Ovary (tissue), 9 donors: ENCODE results near the gene NTRK1. TPM values are rescaled to one million over a fixed set of nuclear protein-coding genes. Genes with fewer than 3 reads are reported as not detected.

Source experiments
- DNase-seq, 5 donors: peaks; one replicate each; pipeline ENCODE4 v3.0.0-alpha.2; 2019 to 2020
- H3K27ac ChIP-seq, 2 donors: fragments of 200-600 bp; one replicate each; pipeline versions ENCODE4 v1.5.1 to v1.8.0; 2019 to 2022
- H3K27me3 ChIP-seq: fragments of 200-600 bp; one replicate; pipeline ENCODE4 v1.8.0; 2022
- H3K36me3 ChIP-seq: fragments of 200-600 bp; sonication (generic); one replicate; pipeline ENCODE4 v1.5.1; 2019
- H3K4me1 ChIP-seq: one replicate; pipeline ENCODE4 v1.8.1; 2013; ENCODE audit warnings: mild to moderate bottlenecking, moderate library complexity; ENCODE audit not compliant: insufficient read depth
- H3K4me3 ChIP-seq: fragments of 200-600 bp; sonication (generic); one replicate; pipeline ENCODE4 v1.5.1; 2017
- H3K9me3 ChIP-seq, 2 donors: fragments of 200-600 bp in 1 of 2; sonication (generic) in 1 of 2; one replicate each; pipeline versions ENCODE4 v1.5.1 to v1.8.1; 2013 to 2019; ENCODE audit warnings: mild to moderate bottlenecking in 1 of 2, moderate library complexity in 1 of 2
- EP300 ChIP-seq: sonication (generic); formaldehyde crosslinking; IDR thresholded peaks from one replicate; pipeline ENCODE4 v1.6.1; 2017; ENCODE audit warnings: antibody characterized with exemption
- POLR2A ChIP-seq: fragments of 450-650 bp; IDR thresholded peaks from one replicate; pipeline ENCODE4 v1.6.1; 2017; ENCODE audit warnings: antibody characterized with exemption, mild to moderate bottlenecking, moderate library complexity
- WGBS, 3 donors: extraction: QIAGEN DNeasy Blood & Tissue Kit in 1 of 3; methylation state at CpG; one replicate each; pipeline versions ENCODE4 v1.1.5 to v1.1.7; 2013 to 2017; 5-methylcytosine and 5-hydroxymethylcytosine counted together
- intact Hi-C, 4 donors: fragments of 100-400 bp; cut with DNase I; formaldehyde crosslinking; loops; one replicate each; pipeline versions ENCODE4 v1.11.0 to v1.15.1; 2022 to 2023
- polyA plus RNA-seq, 2 donors: library from polyadenylated mRNA; stranded (reverse); fragments of 200-250 nt in 1 of 2; fragments of 350-450 nt in 1 of 2; fragmentation: Illumina TruSeq in 1 of 2; extraction: RNeasy Lipid Tissue Mini Kit (QIAGEN cat#74804) in 1 of 2; gene quantifications; one replicate each; pipeline ENCODE4 v1.2.3, GENCODE V29; 2013 to 2014
- total RNA-seq, 7 donors: library from RNA; depleted of rRNA in 2 of 7; stranded (reverse); fragments of >200 nt in 2 of 7; fragmentation: NEBNext Ultra II Directional in 3 of 7; extraction: Animal tissue kit (Norgen Biotek cat#: 25700) in 3 of 7; gene quantifications; one replicate each; pipeline versions ENCODE4 v1.1.0 to v1.2.4, GENCODE V29; 2016 to 2023
- TF ChIP-seq, protein P1 (sequence below), 3 donors: fragments of 450-650 bp in 2 of 3; fragments of 200-600 bp in 1 of 3; IDR thresholded peaks; one replicate each; pipeline versions ENCODE4 v1.5.1 to v1.8.0; 2016 to 2022; ENCODE audit warnings: antibody characterized with exemption in 3 of 3, mild to moderate bottlenecking in 1 of 3
- donor health status: DM: no; HTN: no; CAD: no; lungs with moderate emphysema.
- donor health status: DM: no; HTN: no; CAD: no.
- donor health status: Bipolar disorder and iron deficiency.
- donor health status: DM: yes; HTN: yes; CAD: no.
- donor health status: DM: no; HTN: no; CAD: no.
- donor health status: DM: yes; HTN: yes; CAD: no.

Gene NTRK1
- total and polyA plus RNA-seq, 9 donors, result 0.11 to 0.92 (median 0.38) TPM; not detected in 4

DNA sequence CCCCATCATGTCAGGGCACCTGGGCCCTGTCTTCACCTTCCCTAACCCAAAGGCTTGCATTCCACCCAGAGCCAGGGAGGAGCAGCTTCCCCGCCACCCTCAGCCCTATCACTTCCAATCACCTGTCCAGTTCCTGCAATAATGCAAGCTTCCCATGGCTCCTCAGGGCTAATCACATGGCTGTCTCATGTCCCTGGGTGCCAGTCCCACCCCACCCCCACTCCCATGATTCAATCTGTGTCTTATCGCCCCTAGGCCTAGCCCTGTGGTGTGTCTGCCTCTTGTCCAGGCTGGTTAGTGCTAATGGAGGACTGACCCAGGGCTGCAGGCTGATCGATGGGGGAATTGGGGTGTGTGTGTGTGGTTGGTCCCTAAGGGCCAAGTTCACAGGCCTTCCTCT is 21.9 kb downstream of the NTRK1 start:
- whole genome bisulfite sequencing, 3 donors, result 72 to 84% (median 78%) methylated on average over 3 of the region's 3 CpGs
- Histone ChIP-seq H3K4me1 (no peaks in the 10 kb centered on the region), H3K9me3 (no peaks in the 10 kb centered on the region), H3K27me3 (no peaks in the 10 kb centered on the region), H3K4me3 (no peak overlapping the region), H3K36me3 (no peaks in the 10 kb centered on the region), H3K27ac (no peak overlapping the region)
- intact Hi-C loops, result loop anchor here in 2 of 4 donors (10.0 kb wide), 2 partner anchors 108 to 178 kb away; partner anchors contain the start of gene CRABP2 (in 1 of the 2)
- TF ChIP-seq, protein P1, sequence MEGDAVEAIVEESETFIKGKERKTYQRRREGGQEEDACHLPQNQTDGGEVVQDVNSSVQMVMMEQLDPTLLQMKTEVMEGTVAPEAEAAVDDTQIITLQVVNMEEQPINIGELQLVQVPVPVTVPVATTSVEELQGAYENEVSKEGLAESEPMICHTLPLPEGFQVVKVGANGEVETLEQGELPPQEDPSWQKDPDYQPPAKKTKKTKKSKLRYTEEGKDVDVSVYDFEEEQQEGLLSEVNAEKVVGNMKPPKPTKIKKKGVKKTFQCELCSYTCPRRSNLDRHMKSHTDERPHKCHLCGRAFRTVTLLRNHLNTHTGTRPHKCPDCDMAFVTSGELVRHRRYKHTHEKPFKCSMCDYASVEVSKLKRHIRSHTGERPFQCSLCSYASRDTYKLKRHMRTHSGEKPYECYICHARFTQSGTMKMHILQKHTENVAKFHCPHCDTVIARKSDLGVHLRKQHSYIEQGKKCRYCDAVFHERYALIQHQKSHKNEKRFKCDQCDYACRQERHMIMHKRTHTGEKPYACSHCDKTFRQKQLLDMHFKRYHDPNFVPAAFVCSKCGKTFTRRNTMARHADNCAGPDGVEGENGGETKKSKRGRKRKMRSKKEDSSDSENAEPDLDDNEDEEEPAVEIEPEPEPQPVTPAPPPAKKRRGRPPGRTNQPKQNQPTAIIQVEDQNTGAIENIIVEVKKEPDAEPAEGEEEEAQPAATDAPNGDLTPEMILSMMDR (IDR thresholded peaks at IDR 0.05), result no peak
- TF ChIP-seq EP300 (no peak), POLR2A (no peak)
- DNase-seq, result no peak

GRCh38 chr1:156883919-156884318 is 23.3 kb downstream of the NTRK1 start:
- no peaks in the 10 kb centered on the region for H3K36me3 ChIP-seq
- TF ChIP-seq POLR2A, result no peak
- 67 to 75% (median 73%) methylated on average over 7 of the region's 7 CpGs for whole genome bisulfite sequencing, 3 donors
- DNase-seq, result no peak
- no peak overlapping the region for H3K4me3 ChIP-seq
- no peak overlapping the region for H3K27ac ChIP-seq
- intact Hi-C loops, result loop anchor here in 2 of 4 donors (10.0 kb wide), 2 partner anchors 109 to 179 kb away; partner anchors contain the start of gene CRABP2 (in 1 of the 2)
- no peaks in the 10 kb centered on the region for H3K27me3 ChIP-seq
- no peaks in the 10 kb centered on the region for H3K9me3 ChIP-seq
- H3K4me1 ChIP-seq, result no peaks in the 10 kb centered on the region

GRCh38 chr1:156884560-156885184 is 24.0 kb downstream of the NTRK1 start:
- Histone ChIP-seq H3K9me3 (no peaks in the 10 kb centered on the region), H3K27me3 (no peaks in the 10 kb centered on the region), H3K4me3 (no peak overlapping the region), H3K36me3 (no peaks in the 10 kb centered on the region), H3K27ac (no peak overlapping the region), H3K4me1 (no peaks in the 10 kb centered on the region)
- WGBS, 3 donors, result 52 to 57% (median 55%) methylated on average over 10 of the region's 10 CpGs
- no peak for DNase-seq
- intact Hi-C loops, result loop anchor here in 2 of 4 donors (10.0 kb wide), 2 partner anchors 110 to 180 kb away; partner anchors contain the start of gene CRABP2 (in 1 of the 2)
- TF ChIP-seq EP300 (no peak), POLR2A (no peak)
- TF ChIP-seq, protein P1 (IDR thresholded peaks at IDR 0.05), result no peak

GRCh38 chr1:156885314-156885713 is 24.6 kb downstream of the NTRK1 start:
- Histone ChIP-seq H3K4me1 (no peaks in the 10 kb centered on the region), H3K27me3 (no peaks in the 10 kb centered on the region), H3K27ac (no peak overlapping the region), H3K9me3 (no peaks in the 10 kb centered on the region), H3K4me3 (no peak overlapping the region), H3K36me3 (no peaks in the 10 kb centered on the region)
- intact Hi-C loops, result loop anchor here in 2 of 4 donors (10.0 kb wide), 2 partner anchors 111 to 181 kb away; partner anchors contain the start of gene CRABP2 (in 1 of the 2)
- TF ChIP-seq EP300 (no peak), POLR2A (no peak)
- TF ChIP-seq, protein P1 (IDR thresholded peaks at IDR 0.05), result no peak
- no peak for DNase-seq
- 17 to 43% (median 26%) methylated on average over 1 of the region's 1 CpG for WGBS, 3 donors

DNA sequence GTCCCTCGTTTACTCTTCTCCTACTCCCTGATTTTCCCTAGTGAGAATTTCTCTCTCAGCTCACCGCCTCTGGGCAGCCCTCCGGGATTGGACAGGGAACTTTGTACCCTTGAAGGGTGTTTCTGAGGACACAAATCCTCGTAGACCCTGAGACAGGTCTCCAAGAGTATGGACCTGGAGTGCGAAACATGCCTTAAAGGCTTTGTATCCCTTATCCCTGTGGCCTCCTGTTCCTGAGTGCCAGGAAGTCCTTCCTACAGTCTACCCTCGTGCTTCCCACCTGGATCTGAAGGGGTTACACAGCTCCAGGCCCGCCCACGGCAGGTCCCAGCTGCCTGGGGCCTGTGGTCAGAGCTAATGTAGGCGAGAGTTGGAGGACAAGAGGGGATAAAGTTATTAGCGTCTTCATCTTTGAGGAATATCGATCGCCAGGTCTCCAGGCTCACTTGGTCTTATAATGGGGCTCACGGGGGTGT is 25.3 kb downstream of the NTRK1 start:
- no peaks in the 10 kb centered on the region for H3K9me3 ChIP-seq
- no peak overlapping the region for H3K4me3 ChIP-seq
- WGBS, 3 donors, result 52 to 58% (median 58%) methylated on average over 13 of the region's 13 CpGs
- TF ChIP-seq EP300 (no peak), POLR2A (no peak)
- TF ChIP-seq, protein P1 (IDR thresholded peaks at IDR 0.05), result no peak
- no peaks in the 10 kb centered on the region for H3K4me1 ChIP-seq
- intact Hi-C loops, result loop anchor here in 2 of 4 donors (10.0 kb wide), 2 partner anchors 111 to 181 kb away; partner anchors contain the start of gene CRABP2 (in 1 of the 2)
- no peak overlapping the region for H3K27ac ChIP-seq
- no peak for DNase-seq
- H3K36me3 ChIP-seq, result no peaks in the 10 kb centered on the region
- no peaks in the 10 kb centered on the region for H3K27me3 ChIP-seq
